ENCODE data around the gene PCNX2.

GRCh38 chr1:232978091-232978634 lies 317.4 kb downstream of the PCNX2 start:
- TF ChIP-seq CTCF (IDR thresholded peaks at IDR 0.05; ENCODE audit: low read length) (no peak), EZH2phosphoT487 (IDR thresholded peaks at IDR 0.05; ENCODE audit: low read length) (no peak)
